ENCODE data around the gene ADH7.

The ADH7 gene

DNA sequence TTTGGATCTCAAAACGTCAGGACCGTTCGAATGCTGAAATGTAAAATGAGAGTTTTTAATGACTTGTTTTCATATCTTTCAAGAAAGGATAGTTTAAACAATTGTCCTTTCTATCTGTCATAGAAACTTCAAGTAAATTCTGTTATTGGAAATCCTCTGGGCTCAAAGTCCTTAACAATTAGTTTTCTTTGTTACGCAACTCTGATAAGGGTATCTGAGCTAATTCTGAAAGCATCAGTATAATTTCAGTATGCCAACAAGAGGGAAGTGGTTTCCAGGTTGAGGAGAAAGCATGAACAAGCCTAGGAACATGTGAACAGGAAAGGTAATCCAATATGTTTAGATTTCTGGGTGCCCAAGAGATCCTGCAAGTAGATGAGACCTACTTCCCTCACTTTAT is 22.0 kb downstream of the ADH7 start:
- Histone ChIP-seq H3K36me3 (replicated peaks; ENCODE audit: low read depth, low read length) (no peaks in the 10 kb centered on the region), H2AFZ (ENCODE audit: low read depth, low read length) (no peak overlapping the region), H3K4me3 (ENCODE audit: low read length) (no peak overlapping the region), H3K4me2 (ENCODE audit: low read length) (no peak overlapping the region), H3K79me2 (ENCODE audit: low read length) (no peaks in the 10 kb centered on the region), H3K27ac (ENCODE audit: low read length) (no peak overlapping the region), H4K20me1 (ENCODE audit: insufficient read depth, low read length) (no peaks in the 10 kb centered on the region), H3K9me3 (ENCODE audit: insufficient read depth, low read length) (no peaks in the 10 kb centered on the region), H3K27me3 (ENCODE audit: low read depth, low read length) (no peaks in the 10 kb centered on the region), H3K4me1 (ENCODE audit: low read length) (no peaks in the 10 kb centered on the region), H3K9ac (ENCODE audit: low read length) (no peak overlapping the region)
- TF ChIP-seq EZH2phosphoT487 (IDR thresholded peaks at IDR 0.05; ENCODE audit: low read depth) (no peak), CTCF (IDR thresholded peaks at IDR 0.05; ENCODE audit: low read depth, low read length) (no peak)

DNA sequence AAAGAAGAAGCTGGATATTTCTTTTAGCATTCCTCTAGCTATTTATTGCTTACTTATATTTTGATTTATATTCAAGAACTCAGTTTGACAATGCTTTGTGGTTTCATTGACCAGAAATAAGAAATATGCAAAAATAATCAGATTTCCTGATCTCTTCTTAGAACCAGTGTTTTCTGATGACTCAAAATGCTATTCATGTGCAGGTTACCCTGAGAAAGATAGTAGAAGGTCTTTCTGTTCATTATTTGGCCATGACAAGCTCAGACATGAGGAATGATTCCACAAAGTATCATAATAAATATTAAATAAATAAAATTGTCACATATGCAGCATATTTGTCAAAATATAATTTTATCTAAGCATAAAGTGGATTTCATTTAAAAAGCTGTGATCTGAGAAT is 24.1 kb downstream of the ADH7 start:
- TF ChIP-seq CTCF (IDR thresholded peaks at IDR 0.05; ENCODE audit: low read depth, low read length) (no peak), EZH2phosphoT487 (IDR thresholded peaks at IDR 0.05; ENCODE audit: low read depth) (no peak)
- no peak overlapping the region for H3K27ac ChIP-seq (ENCODE audit: low read length)
- no peaks in the 10 kb centered on the region for H3K79me2 ChIP-seq (ENCODE audit: low read length)
- peaks cover 7% of the 10 kb centered on the region; the same call in 1 of the 2 replicates for H3K27me3 ChIP-seq (ENCODE audit: low read depth, low read length)
- no peak overlapping the region for H3K4me3 ChIP-seq (ENCODE audit: low read length)
- H4K20me1 ChIP-seq (ENCODE audit: insufficient read depth, low read length): no peaks in the 10 kb centered on the region
- H2AFZ ChIP-seq (ENCODE audit: low read depth, low read length): no peak overlapping the region
- no peaks in the 10 kb centered on the region for H3K4me1 ChIP-seq (ENCODE audit: low read length)
- no peak overlapping the region for H3K9ac ChIP-seq (ENCODE audit: low read length)
- H3K36me3 ChIP-seq (replicated peaks; ENCODE audit: low read depth, low read length): no peaks in the 10 kb centered on the region
- no peaks in the 10 kb centered on the region for H3K9me3 ChIP-seq (ENCODE audit: insufficient read depth, low read length)
- H3K4me2 ChIP-seq (ENCODE audit: low read length): no peak overlapping the region

- H3K27ac ChIP-seq (ENCODE audit: low read length): no peak overlapping the region
- no peaks in the 10 kb centered on the region for H3K79me2 ChIP-seq (ENCODE audit: low read length)
- no peak overlapping the region for H3K4me2 ChIP-seq (ENCODE audit: low read length)
- H3K4me3 ChIP-seq (ENCODE audit: low read length): no peak overlapping the region
- no peak overlapping the region for H3K9ac ChIP-seq (ENCODE audit: low read length)
- no peak overlapping the region for H2AFZ ChIP-seq (ENCODE audit: low read depth, low read length)
- peaks cover 4% of the 10 kb centered on the region for H3K4me1 ChIP-seq (ENCODE audit: low read length)
- peaks cover 7% of the 10 kb centered on the region; the same call in 1 of the 2 replicates for H3K27me3 ChIP-seq (ENCODE audit: low read depth, low read length)
- no peaks in the 10 kb centered on the region for H3K36me3 ChIP-seq (replicated peaks; ENCODE audit: low read depth, low read length)
- H3K9me3 ChIP-seq (ENCODE audit: insufficient read depth, low read length): no peaks in the 10 kb centered on the region
- H4K20me1 ChIP-seq (ENCODE audit: insufficient read depth, low read length): no peaks in the 10 kb centered on the region
- no peak for TF ChIP-seq EZH2phosphoT487 (IDR thresholded peaks at IDR 0.05; ENCODE audit: low read depth)
- TF ChIP-seq CTCF (IDR thresholded peaks at IDR 0.05; ENCODE audit: low read depth, low read length): no peak
Measured at GRCh38 chr4:99410075-99410474, 25.1 kb downstream of the ADH7 start.

DNA sequence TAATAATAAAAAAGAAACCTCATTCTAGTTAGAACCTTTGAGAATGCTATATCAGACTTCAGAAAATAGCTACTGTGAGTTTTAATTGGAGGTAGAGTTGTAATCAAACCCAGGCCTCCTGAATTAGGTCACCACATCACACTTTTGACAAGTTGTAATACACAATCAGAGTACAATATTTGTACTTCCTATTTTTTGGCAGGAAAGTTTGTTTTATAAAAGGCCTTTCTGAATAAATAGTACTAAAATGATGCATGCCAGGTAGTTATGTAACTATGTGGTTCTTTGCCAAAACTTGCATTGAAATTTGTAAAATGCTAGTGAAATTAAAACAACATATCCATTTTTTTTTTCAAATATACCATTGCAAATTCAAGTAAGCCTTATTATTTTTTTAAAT is 26.8 kb downstream of the ADH7 start:
- TF ChIP-seq CTCF (IDR thresholded peaks at IDR 0.05; ENCODE audit: low read depth, low read length) (no peak), EZH2phosphoT487 (IDR thresholded peaks at IDR 0.05; ENCODE audit: low read depth) (no peak)
- Histone ChIP-seq H3K9me3 (ENCODE audit: insufficient read depth, low read length) (no peaks in the 10 kb centered on the region), H3K4me3 (ENCODE audit: low read length) (no peak overlapping the region), H3K27me3 (ENCODE audit: low read depth, low read length) (peaks cover 7% of the 10 kb centered on the region; the same call in 1 of the 2 replicates), H3K36me3 (replicated peaks; ENCODE audit: low read depth, low read length) (no peaks in the 10 kb centered on the region), H4K20me1 (ENCODE audit: insufficient read depth, low read length) (no peaks in the 10 kb centered on the region), H2AFZ (ENCODE audit: low read depth, low read length) (no peak overlapping the region), H3K9ac (ENCODE audit: low read length) (no peak overlapping the region), H3K4me1 (ENCODE audit: low read length) (peaks cover 22% of the 10 kb centered on the region), H3K79me2 (ENCODE audit: low read length) (no peaks in the 10 kb centered on the region), H3K4me2 (ENCODE audit: low read length) (no peak overlapping the region), H3K27ac (ENCODE audit: low read length) (no peak overlapping the region)

Data from OCI-LY3 (cell line).